Activated naive CD8-positive, alpha-beta T cell treated with anti-CD3 and anti-CD28 coated beads, Interleukin-2, amount 50 U/mL, for 24 hours (primary cell): Measurements from ENCODE around the gene CYB561D1.
A peak's percentile ranks its signal among the peaks of the same experiment; 100 is the strongest.

Experiments
- ATAC-seq: fragments of 150-1000 bp; cut with Tn5 transposase; one replicate; pipeline ENCODE4 v1.10.0; 2021
- DNase-seq: peaks from one replicate; pipeline ENCODE4 v3.0.0; 2021
- H3K27ac Mint-ChIP-seq: one replicate; pipeline ENCODE4 v1.8.0; 2021; ENCODE audit warnings: mild to moderate bottlenecking, mixed read lengths
- H3K27me3 Mint-ChIP-seq: one replicate; pipeline ENCODE4 v1.8.0; 2021; ENCODE audit warnings: mixed read lengths
- H3K36me3 Mint-ChIP-seq: one replicate; pipeline ENCODE4 v1.8.0; 2021; ENCODE audit warnings: low read depth, mixed read lengths
- H3K4me1 Mint-ChIP-seq: one replicate; pipeline ENCODE4 v1.8.0; 2021; ENCODE audit warnings: mixed read lengths
- H3K4me3 Mint-ChIP-seq: one replicate; pipeline ENCODE4 v1.8.0; 2021; ENCODE audit warnings: mild to moderate bottlenecking, moderate library complexity, mixed read lengths
- H3K9me3 Mint-ChIP-seq: one replicate; pipeline ENCODE4 v1.8.0; 2021; ENCODE audit warnings: mixed read lengths

CYB561D1 gene

GRCh38 chr1:109501644-109502363, 7.9 kb downstream of the CYB561D1 start:
- Mint-ChIP-seq H3K4me3 (peak overlapping the region; percentile 23), H3K27ac (peak overlapping the region; percentile 48), H3K27me3 (no peaks in the 10 kb centered on the region), H3K36me3 (peaks cover 3% of the 10 kb centered on the region), H3K9me3 (no peaks in the 10 kb centered on the region), H3K4me1 (peaks cover 83% of the 10 kb centered on the region)
- ATAC-seq: no peak
- DNase-seq: peak; percentile 5

GRCh38 chr1:109502364-109502851, 8.5 kb downstream of the CYB561D1 start:
- DNase-seq (peak; percentile 19), ATAC-seq (peak; percentile 55)
- Mint-ChIP-seq H3K27me3 (no peaks in the 10 kb centered on the region), H3K4me1 (peaks cover 81% of the 10 kb centered on the region), H3K27ac (peak overlapping the region; percentile 48), H3K36me3 (peaks cover 3% of the 10 kb centered on the region), H3K4me3 (peak overlapping the region; percentile 23), H3K9me3 (no peaks in the 10 kb centered on the region)

GRCh38 chr1:109503935-109504334, 10.0 kb downstream of the CYB561D1 start:
- peaks cover 77% of the 10 kb centered on the region for H3K4me1 Mint-ChIP-seq
- peak; percentile 1 for DNase-seq
- H3K27me3 Mint-ChIP-seq: no peaks in the 10 kb centered on the region
- H3K27ac Mint-ChIP-seq: peak overlapping the region; percentile 64
- no peak overlapping the region for H3K4me3 Mint-ChIP-seq
- peaks cover 3% of the 10 kb centered on the region for H3K36me3 Mint-ChIP-seq
- ATAC-seq: no peak
- no peaks in the 10 kb centered on the region for H3K9me3 Mint-ChIP-seq

- H3K27me3 Mint-ChIP-seq: no peaks in the 10 kb centered on the region
- DNase-seq (no peak), ATAC-seq (peak; percentile 27)
- H3K9me3 Mint-ChIP-seq: no peaks in the 10 kb centered on the region
- no peak overlapping the region for H3K4me3 Mint-ChIP-seq
- peaks cover 3% of the 10 kb centered on the region for H3K36me3 Mint-ChIP-seq
- peak overlapping the region; percentile 4 for H3K27ac Mint-ChIP-seq
- H3K4me1 Mint-ChIP-seq: peaks cover 72% of the 10 kb centered on the region
These were observed 11.1 kb downstream of the CYB561D1 start for GRCh38 chr1:109504974-109505373.

- Mint-ChIP-seq H3K4me1 (peaks cover 49% of the 10 kb centered on the region), H3K27ac (peak overlapping the region; percentile 32), H3K36me3 (no peaks in the 10 kb centered on the region), H3K4me3 (peak overlapping the region; percentile 82), H3K9me3 (no peaks in the 10 kb centered on the region), H3K27me3 (no peaks in the 10 kb centered on the region)
- peak; percentile 2 for DNase-seq
- no peak for ATAC-seq
These were observed 14.3 kb downstream of the CYB561D1 start for GRCh38 chr1:109508001-109508872.

- H3K4me3 Mint-ChIP-seq: peak overlapping the region; percentile 82
- no peaks in the 10 kb centered on the region for H3K36me3 Mint-ChIP-seq
- no peaks in the 10 kb centered on the region for H3K27me3 Mint-ChIP-seq
- no peaks in the 10 kb centered on the region for H3K9me3 Mint-ChIP-seq
- peak overlapping the region; percentile 46 for H3K27ac Mint-ChIP-seq
- peaks cover 47% of the 10 kb centered on the region for H3K4me1 Mint-ChIP-seq
- no peak for ATAC-seq
- no peak for DNase-seq
These were observed 14.9 kb downstream of the CYB561D1 start for GRCh38 chr1:109508873-109509175.

GRCh38 chr1:109509176-109510134, 15.6 kb downstream of the CYB561D1 start, which contains the start of gene AMIGO1:
Gene AMIGO1, minus strand, starts transcription at chr1:109509727. Its CDS starts 815 bp downstream, at chr1:109508912.
- DNase-seq (peak; percentile 68), ATAC-seq (peak; percentile 41)
- peak within 1 kb of the TSS; percentile 83 for H3K27ac Mint-ChIP-seq
- peaks cover 41% of the 10 kb centered on the region for H3K4me1 Mint-ChIP-seq
- H3K9me3 Mint-ChIP-seq: no peaks in the 10 kb centered on the region
- H3K27me3 Mint-ChIP-seq: no peaks in the 10 kb centered on the region
- no peaks in the 10 kb centered on the region for H3K36me3 Mint-ChIP-seq
- H3K4me3 Mint-ChIP-seq: peak within 1 kb of the TSS; percentile 86

GRCh38 chr1:109513110-109513710, 19.3 kb downstream of the CYB561D1 start:
- Mint-ChIP-seq H3K4me1 (peaks cover 24% of the 10 kb centered on the region), H3K4me3 (no peak overlapping the region), H3K27ac (no peak overlapping the region), H3K27me3 (no peaks in the 10 kb centered on the region), H3K9me3 (no peaks in the 10 kb centered on the region), H3K36me3 (no peaks in the 10 kb centered on the region)
- DNase-seq (no peak), ATAC-seq (no peak)

- no peak overlapping the region for H3K27ac Mint-ChIP-seq
- H3K9me3 Mint-ChIP-seq: no peaks in the 10 kb centered on the region
- ATAC-seq: no peak
These were observed 21.0 kb downstream of the CYB561D1 start for GRCh38 chr1:109514846-109515245.

GRCh38 chr1:109516872-109517271, 23.0 kb downstream of the CYB561D1 start:
- H3K4me3 Mint-ChIP-seq: no peak overlapping the region
- H3K9me3 Mint-ChIP-seq: no peaks in the 10 kb centered on the region
- peaks cover 4% of the 10 kb centered on the region for H3K4me1 Mint-ChIP-seq
- DNase-seq: no peak
- no peaks in the 10 kb centered on the region for H3K27me3 Mint-ChIP-seq
- H3K36me3 Mint-ChIP-seq: no peaks in the 10 kb centered on the region
- ATAC-seq: no peak
- H3K27ac Mint-ChIP-seq: no peak overlapping the region

More at GRCh38 chr1:109514846-109515245, 21.0 kb downstream of the CYB561D1 start:
- H3K4me1 Mint-ChIP-seq: peaks cover 13% of the 10 kb centered on the region
- H3K27me3 Mint-ChIP-seq: no peaks in the 10 kb centered on the region
- H3K4me3 Mint-ChIP-seq: no peak overlapping the region
- DNase-seq: no peak
- H3K36me3 Mint-ChIP-seq: no peaks in the 10 kb centered on the region

- Mint-ChIP-seq H3K9me3 (no peaks in the 10 kb centered on the region), H3K4me1 (peaks cover 4% of the 10 kb centered on the region), H3K36me3 (no peaks in the 10 kb centered on the region), H3K27me3 (no peaks in the 10 kb centered on the region), H3K27ac (no peak overlapping the region), H3K4me3 (no peak overlapping the region)
- DNase-seq (no peak), ATAC-seq (no peak)
These were observed 23.4 kb downstream of the CYB561D1 start for GRCh38 chr1:109517337-109517736.

GRCh38 chr1:109521002-109521951, 27.4 kb downstream of the CYB561D1 start:
- Mint-ChIP-seq H3K4me3 (no peak overlapping the region), H3K27me3 (no peaks in the 10 kb centered on the region), H3K9me3 (no peaks in the 10 kb centered on the region), H3K4me1 (no peaks in the 10 kb centered on the region), H3K36me3 (no peaks in the 10 kb centered on the region), H3K27ac (no peak overlapping the region)
- ATAC-seq (no peak), DNase-seq (no peak)

GRCh38 chr1:109522026-109522425, 28.1 kb downstream of the CYB561D1 start:
- Mint-ChIP-seq H3K27me3 (no peaks in the 10 kb centered on the region), H3K36me3 (no peaks in the 10 kb centered on the region), H3K4me1 (no peaks in the 10 kb centered on the region), H3K9me3 (no peaks in the 10 kb centered on the region), H3K4me3 (no peak overlapping the region), H3K27ac (no peak overlapping the region)
- DNase-seq: no peak
- no peak for ATAC-seq
